HG02642 (cell line): ENCODE measurements around the gene ZNF442.
"Not testable (repeated sequence)": the region's sequence is repeated elsewhere in the genome, so short reads cannot be mapped to it uniquely, and the experiment has no call there.

Experiments
- ATAC-seq: cut with Tn5 transposase; IDR thresholded peaks from one replicate; pipeline ENCODE4 v1.9.1; 2021; ENCODE audit warnings: mild to moderate bottlenecking; ENCODE audit not compliant: unreplicated experiment, poor library complexity

ZNF442 gene

DNA sequence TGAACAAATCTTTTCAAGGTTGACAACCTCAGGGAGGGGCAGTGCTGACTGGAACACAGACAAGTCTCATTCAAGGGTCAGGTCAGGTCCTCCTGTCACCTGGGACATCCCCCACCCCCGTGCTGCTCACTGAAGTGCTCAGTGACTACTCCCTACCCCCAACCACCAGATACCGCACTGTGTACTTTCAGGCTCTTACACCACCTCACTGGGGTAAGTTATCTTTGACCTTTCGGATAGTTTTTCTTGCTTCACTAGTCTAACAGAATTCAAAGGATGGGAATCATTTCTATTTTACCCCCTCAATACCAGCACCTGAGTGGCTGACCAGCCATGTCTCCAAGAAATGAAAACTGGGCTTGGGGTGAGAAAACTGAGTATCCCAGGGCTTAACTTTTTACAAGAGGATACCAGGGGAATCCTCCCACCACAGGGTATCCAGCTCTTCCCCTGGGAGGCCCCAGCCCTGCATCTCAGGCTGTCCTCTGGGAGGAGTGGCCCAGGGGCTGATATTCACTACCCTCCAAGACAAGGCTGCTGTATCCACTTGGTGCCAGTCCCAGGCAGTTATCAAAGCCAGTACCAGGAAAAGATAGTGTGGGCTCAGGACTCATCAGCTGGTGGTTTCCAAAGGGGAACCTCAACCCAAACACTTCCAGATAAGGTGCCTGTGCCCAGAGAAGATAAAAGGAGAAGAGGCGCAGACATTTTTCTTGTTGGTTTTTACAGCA is 34.1 kb downstream of the ZNF442 start:
- ATAC-seq = no peak

DNA sequence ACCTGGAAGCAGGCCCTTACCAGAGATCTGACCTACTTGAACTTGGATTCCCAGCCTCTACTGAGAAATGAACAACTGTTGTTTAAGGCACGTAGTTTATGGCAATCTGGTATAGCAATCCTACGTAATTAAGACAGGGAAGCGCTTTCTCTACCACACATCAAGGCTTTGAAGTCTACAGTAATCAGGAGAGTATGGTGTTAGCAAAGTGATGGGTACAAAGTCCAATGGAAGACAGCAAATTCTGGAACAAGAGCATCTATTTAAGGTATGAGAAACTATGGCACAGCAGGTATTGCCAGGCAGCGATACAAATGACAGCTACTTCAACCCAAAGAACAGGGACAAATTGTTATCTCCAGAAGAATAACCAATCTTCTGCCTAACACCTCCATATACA is 35.1 kb downstream of the ZNF442 start:
- ATAC-seq = no peak

DNA sequence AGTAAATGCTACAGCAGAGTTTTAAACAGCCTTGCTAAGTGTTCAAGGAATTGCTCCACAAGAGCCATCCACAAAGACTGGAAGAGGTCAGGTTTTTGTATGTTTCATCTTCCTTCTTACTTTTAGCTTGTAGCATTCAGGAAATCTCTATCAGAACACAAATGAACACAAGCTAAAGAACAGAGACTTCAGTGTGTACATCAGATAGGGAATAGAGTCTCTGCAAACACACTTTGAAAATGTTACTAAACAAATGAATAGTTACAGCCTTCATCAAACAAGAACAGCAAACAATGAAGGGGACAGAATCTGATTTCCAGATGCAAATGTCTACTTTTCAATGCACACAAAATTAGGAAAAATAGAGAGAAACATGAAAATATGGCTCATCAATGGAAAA is 39.8 kb downstream of the ZNF442 start:
- no peak for ATAC-seq

DNA sequence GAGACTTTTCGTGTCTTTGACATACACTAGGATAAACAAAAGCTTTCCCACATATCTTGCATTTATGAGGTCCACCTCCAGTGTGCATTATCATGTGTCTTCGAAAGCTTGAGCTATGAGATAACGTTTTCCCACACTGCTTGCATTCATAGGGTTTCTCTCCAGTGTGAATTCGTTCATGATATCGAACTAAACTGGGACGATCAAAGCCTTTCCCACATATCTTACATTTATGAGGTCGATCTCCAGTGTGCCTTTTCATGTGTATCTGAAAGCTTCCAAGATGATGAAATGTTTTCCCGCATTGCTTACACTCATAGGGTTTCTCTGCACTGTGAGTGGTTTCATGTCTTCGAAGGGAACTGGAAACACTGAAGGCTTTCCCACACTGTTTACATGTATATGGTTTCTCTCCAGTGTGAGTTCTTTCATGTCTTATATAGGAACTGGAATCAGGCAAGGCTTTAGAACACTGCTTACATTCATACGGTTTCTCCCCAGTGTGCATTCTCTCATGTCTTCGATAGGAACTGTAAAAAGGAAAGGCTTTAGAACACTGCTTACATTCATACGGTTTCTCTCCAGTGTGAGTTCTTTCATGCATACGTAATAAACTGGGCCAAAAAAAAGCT is 46.6 kb downstream of the ZNF442 start:
- no peak for ATAC-seq

DNA sequence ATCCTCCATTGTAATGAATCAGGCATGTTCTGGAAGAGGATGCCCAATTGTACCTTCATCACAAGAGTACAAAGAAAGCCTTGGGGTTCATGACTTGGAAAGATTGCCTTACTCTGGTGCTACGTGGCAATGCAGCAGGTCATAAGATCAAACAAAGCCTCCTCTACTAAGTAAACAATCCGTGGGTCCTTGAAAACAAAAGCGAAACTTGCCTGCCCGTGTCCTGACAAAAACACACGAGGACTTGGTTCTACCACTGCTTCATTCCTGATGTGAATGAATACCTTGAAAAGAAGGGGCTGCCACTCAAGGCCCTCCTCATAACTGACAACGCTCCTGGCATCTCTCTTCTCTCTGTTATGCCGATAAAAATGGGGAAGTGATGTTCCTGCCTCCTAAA is 50.9 kb downstream of the ZNF442 start:
- no peak for ATAC-seq

DNA sequence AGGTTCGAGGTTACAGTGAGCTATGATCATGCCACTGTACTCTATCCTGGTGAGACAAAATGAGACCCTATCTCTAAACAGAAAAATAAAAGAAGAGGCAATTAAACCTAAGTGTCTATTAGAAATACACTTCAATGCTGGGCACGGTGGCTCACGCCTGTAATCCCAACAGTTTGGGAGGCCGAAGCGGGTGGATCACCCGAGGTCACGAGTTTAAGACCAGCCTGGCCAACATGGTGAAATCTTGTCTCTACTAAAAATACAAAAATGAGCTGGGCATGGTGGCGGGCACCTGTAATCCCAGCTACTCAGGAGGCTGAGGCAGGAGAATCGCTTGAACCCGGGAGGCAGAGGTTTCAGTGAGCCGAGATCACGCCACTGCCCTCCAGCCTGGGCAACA is 56.6 kb downstream of the ZNF442 start:
- not testable (repeated sequence) for ATAC-seq
